NB4 (cell line): ENCODE measurements around the gene ACADVL.

Experiments used
- POLR2A ChIP-seq: IDR thresholded peaks from 2 replicates; pipeline ENCODE4 v1.6.1; 2011; ENCODE audit warnings: mild to moderate bottlenecking; ENCODE audit not compliant: insufficient read length; ENCODE audit errors: extremely low read depth
- TF ChIP-seq, protein P1 (sequence below): IDR thresholded peaks from one replicate; pipeline ENCODE4 v1.5.1; 2012; ENCODE audit warnings: low read depth, low read length

DNA sequence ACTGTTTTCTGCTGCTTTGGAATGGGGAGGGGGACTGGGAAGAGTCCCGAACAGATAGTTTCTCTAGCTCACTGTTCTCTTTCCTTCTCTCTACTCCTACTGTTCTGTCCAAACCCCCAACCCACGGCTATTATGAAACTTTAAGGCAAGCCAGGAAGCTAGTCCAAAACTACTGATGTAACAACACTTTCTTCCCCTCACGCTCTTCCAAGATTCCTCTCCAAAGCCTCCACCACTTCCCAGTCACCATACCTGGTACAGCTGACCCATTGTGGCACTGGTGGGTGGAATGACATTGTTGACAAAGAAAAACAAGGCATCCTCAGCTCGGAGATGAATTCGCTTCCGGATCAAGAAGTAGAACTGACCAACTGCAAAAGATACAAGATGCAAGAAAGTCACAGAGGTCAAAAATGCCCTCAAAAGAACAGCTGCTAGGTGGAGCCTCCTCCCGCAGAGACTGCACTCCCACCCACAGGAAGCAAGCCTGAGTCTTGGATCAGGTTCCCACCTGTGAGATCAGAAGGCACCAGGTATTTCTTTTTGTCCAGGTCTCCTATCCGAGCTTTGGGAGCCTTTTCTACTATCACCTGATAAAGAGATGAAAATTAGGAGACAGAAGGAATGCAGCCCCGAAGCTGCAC is 21.5 kb downstream of the ACADVL start:
- TF ChIP-seq, protein P1, sequence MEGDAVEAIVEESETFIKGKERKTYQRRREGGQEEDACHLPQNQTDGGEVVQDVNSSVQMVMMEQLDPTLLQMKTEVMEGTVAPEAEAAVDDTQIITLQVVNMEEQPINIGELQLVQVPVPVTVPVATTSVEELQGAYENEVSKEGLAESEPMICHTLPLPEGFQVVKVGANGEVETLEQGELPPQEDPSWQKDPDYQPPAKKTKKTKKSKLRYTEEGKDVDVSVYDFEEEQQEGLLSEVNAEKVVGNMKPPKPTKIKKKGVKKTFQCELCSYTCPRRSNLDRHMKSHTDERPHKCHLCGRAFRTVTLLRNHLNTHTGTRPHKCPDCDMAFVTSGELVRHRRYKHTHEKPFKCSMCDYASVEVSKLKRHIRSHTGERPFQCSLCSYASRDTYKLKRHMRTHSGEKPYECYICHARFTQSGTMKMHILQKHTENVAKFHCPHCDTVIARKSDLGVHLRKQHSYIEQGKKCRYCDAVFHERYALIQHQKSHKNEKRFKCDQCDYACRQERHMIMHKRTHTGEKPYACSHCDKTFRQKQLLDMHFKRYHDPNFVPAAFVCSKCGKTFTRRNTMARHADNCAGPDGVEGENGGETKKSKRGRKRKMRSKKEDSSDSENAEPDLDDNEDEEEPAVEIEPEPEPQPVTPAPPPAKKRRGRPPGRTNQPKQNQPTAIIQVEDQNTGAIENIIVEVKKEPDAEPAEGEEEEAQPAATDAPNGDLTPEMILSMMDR: no peak
- TF ChIP-seq POLR2A: no peak
